HepG2 (cell line): Measurements from ENCODE around the gene CSNK1D. TPM values are rescaled to one million over a fixed set of nuclear protein-coding genes. Genes with fewer than 3 reads are reported as not detected.

Experiments used
- BRD4 ChIP-seq: sonication (generic); formaldehyde crosslinking; IDR thresholded peaks from 2 replicates; pipeline ENCODE4 v1.4.0; 2020; ENCODE audit warnings: missing genetic modification reagents
- ETV6 ChIP-seq: sonication (generic); formaldehyde crosslinking; conservative IDR thresholded peaks from 2 replicates; pipeline ENCODE4 v1.4.0; 2020; ENCODE audit warnings: missing genetic modification reagents
- FOXA3 ChIP-seq: IDR thresholded peaks from 2 replicates; pipeline ENCODE4 v1.6.1; 2016; ENCODE audit warnings: missing genetic modification reagents, missing compliant biosample characterization
- GLMP ChIP-seq: sonication (generic); formaldehyde crosslinking; IDR thresholded peaks from 2 replicates; pipeline ENCODE4 v1.9.0; 2021; ENCODE audit warnings: missing genetic modification reagents, mild to moderate bottlenecking, borderline replicate concordance
- GTF3A ChIP-seq: sonication (generic); formaldehyde crosslinking; conservative IDR thresholded peaks from 2 replicates; pipeline ENCODE4 v1.4.0; 2020; ENCODE audit warnings: mild to moderate bottlenecking, missing genetic modification reagents
- HNRNPK ChIP-seq: fragments of 200-400 bp; formaldehyde crosslinking; IDR thresholded peaks from 2 replicates; pipeline ENCODE4 v1.6.1; 2018; ENCODE audit warnings: low read length, low read depth, moderate library complexity, mild to moderate bottlenecking; ENCODE audit not compliant: poor library complexity, severe bottlenecking
- KAT7 ChIP-seq: IDR thresholded peaks from 2 replicates; pipeline ENCODE4 v1.6.1; 2018; ENCODE audit warnings: borderline replicate concordance, missing compliant biosample characterization
- MED13 ChIP-seq: sonication (generic); formaldehyde crosslinking; IDR thresholded peaks from 2 replicates; pipeline ENCODE4 v1.5.0; 2020; ENCODE audit warnings: missing genetic modification reagents
- NONO ChIP-seq, 2 experiments: fragments of 450-650 bp in 1 of 2; sonication (generic) in 1 of 2; formaldehyde crosslinking in 1 of 2; IDR thresholded peaks in 1 of 2; conservative IDR thresholded peaks in 1 of 2; 2 replicates each; pipeline versions ENCODE4 v1.6.1 to v1.8.0; 2017 to 2022; ENCODE audit warnings: mild to moderate bottlenecking in 1 of 2, missing genetic modification reagents in 1 of 2, moderate library complexity in 1 of 2
- PPARG ChIP-seq: conservative IDR thresholded peaks from 2 replicates; pipeline ENCODE4 v1.6.1; 2016; ENCODE audit warnings: missing biosample characterization, missing genetic modification reagents
- SMC3 ChIP-seq: IDR thresholded peaks from 2 replicates; pipeline ENCODE4 v1.6.1; 2011; ENCODE audit warnings: low read length, improper control_type of control experiment
- SNAPC2 ChIP-seq: sonication (generic); formaldehyde crosslinking; IDR thresholded peaks from 2 replicates; pipeline ENCODE4 v1.8.1; 2022; ENCODE audit warnings: mild to moderate bottlenecking, missing genetic modification reagents
- SP1 ChIP-seq, 2 experiments: fragments of 450-650 bp in 1 of 2; sonication (generic) in 1 of 2; formaldehyde crosslinking in 1 of 2; IDR thresholded peaks; 2 replicates each; pipeline versions ENCODE4 v1.4.0 to v1.6.1; 2016 to 2020; ENCODE audit warnings: missing genetic modification reagents in 1 of 2
- SP5 ChIP-seq: IDR thresholded peaks from 2 replicates; pipeline ENCODE4 v1.6.1; 2016; ENCODE audit warnings: low read depth, borderline replicate concordance
- TMF1 ChIP-seq: sonication (generic); formaldehyde crosslinking; IDR thresholded peaks from 2 replicates; pipeline ENCODE4 v1.8.1; 2022; ENCODE audit warnings: low read depth, missing genetic modification reagents
- ZFP36L1 ChIP-seq: sonication (generic); formaldehyde crosslinking; IDR thresholded peaks from 2 replicates; pipeline ENCODE4 v1.8.0; 2022; ENCODE audit warnings: mild to moderate bottlenecking, missing genetic modification reagents, moderate library complexity
- ZFP37 ChIP-seq: sonication (generic); formaldehyde crosslinking; IDR thresholded peaks from 2 replicates; pipeline ENCODE4 v1.4.0; 2020; ENCODE audit warnings: missing genetic modification reagents, borderline replicate concordance
- ZFP90 ChIP-seq: sonication (generic); formaldehyde crosslinking; IDR thresholded peaks from 2 replicates; pipeline ENCODE4 v1.8.0; 2022; ENCODE audit warnings: missing genetic modification reagents, mild to moderate bottlenecking, inconsistent platforms, borderline replicate concordance
- ZIK1 ChIP-seq: sonication (generic); formaldehyde crosslinking; IDR thresholded peaks from 2 replicates; pipeline ENCODE4 v1.5.0; 2020; ENCODE audit warnings: mild to moderate bottlenecking, low read depth, missing genetic modification reagents, borderline replicate concordance
- ZNF124 ChIP-seq: sonication (generic); formaldehyde crosslinking; IDR thresholded peaks from 2 replicates; pipeline ENCODE4 v1.4.0; 2020; ENCODE audit warnings: missing genetic modification reagents
- ZNF44 ChIP-seq: sonication (generic); formaldehyde crosslinking; IDR thresholded peaks from 2 replicates; pipeline ENCODE4 v1.5.1; 2020; ENCODE audit warnings: mild to moderate bottlenecking, missing genetic modification reagents
- ZNF546 ChIP-seq: sonication (generic); formaldehyde crosslinking; conservative IDR thresholded peaks from 2 replicates; pipeline ENCODE4 v1.8.1; 2023; ENCODE audit warnings: mild to moderate bottlenecking, missing genetic modification reagents
- ZNF549 ChIP-seq: sonication (generic); formaldehyde crosslinking; IDR thresholded peaks from 2 replicates; pipeline ENCODE4 v1.5.0; 2020; ENCODE audit warnings: missing genetic modification reagents
- ZNF564 ChIP-seq: sonication (generic); formaldehyde crosslinking; IDR thresholded peaks from 2 replicates; pipeline ENCODE4 v1.8.1; 2023; ENCODE audit warnings: mild to moderate bottlenecking, missing genetic modification reagents
- ZNF773 ChIP-seq: sonication (generic); formaldehyde crosslinking; IDR thresholded peaks from 2 replicates; pipeline ENCODE4 v1.4.0; 2020; ENCODE audit warnings: missing genetic modification reagents, borderline replicate concordance
- ZSCAN31 ChIP-seq: sonication (generic); formaldehyde crosslinking; IDR thresholded peaks from 2 replicates; pipeline ENCODE4 v1.5.0; 2020; ENCODE audit warnings: low read depth, mild to moderate bottlenecking, missing genetic modification reagents
- polyA plus RNA-seq, 8 experiments: library from polyadenylated mRNA; depleted of rRNA in 3 of 8; stranded (reverse) in 7 of 8; unstranded in 1 of 8; fragments of >200 nt; fragmentation: Illumina TruSeq in 4 of 8; extraction: Trizol in 4 of 8; gene quantifications; 2 replicates each; pipeline versions ENCODE4 v1.2.1 to v1.2.3, GENCODE V29; 2011 to 2016; ENCODE audit warnings: low read depth in 4 of 8, missing spikeins in 1 of 8, mixed read lengths in 1 of 8; ENCODE audit not compliant: insufficient read depth in 1 of 8
- total RNA-seq, 5 experiments: library from RNA; depleted of rRNA; stranded (reverse); fragments of >200 nt; fragmentation: Illumina TruSeq; extraction: Trizol; gene quantifications; 2 replicates each; pipeline ENCODE4 v1.2.3, GENCODE V29; 2016; ENCODE audit warnings: low read depth in 1 of 5
- TF ChIP-seq, protein P1 (sequence below): IDR thresholded peaks from 2 replicates; pipeline ENCODE4 v1.6.1; 2016; ENCODE audit warnings: low read depth, borderline replicate concordance
- TF ChIP-seq, protein P2 (sequence below): sonication (generic); formaldehyde crosslinking; IDR thresholded peaks from 2 replicates; pipeline ENCODE4 v1.9.0; 2021; ENCODE audit warnings: missing genetic modification reagents, borderline replicate concordance

Gene CSNK1D
- total and polyA plus RNA-seq, 2 of the 13 experiments (the other 11 are each of a cell fraction or from before 2014, with no cell fraction given) = 31.5 to 128 TPM

GRCh38 chr17:82241926-82242697 is 31.4 kb downstream of the CSNK1D start (continued):
- TF ChIP-seq GLMP (CRISPR knock-in tag) = no peak
- TF ChIP-seq ZIK1 (CRISPR knock-in tag) = 0 out of 2 replicates have a peak, but pooled peaks have one; percentile 71
- TF ChIP-seq ETV6 = peak; percentile 43; the same call in 1 of the 2 replicates
- TF ChIP-seq ZFP36L1 (CRISPR knock-in tag) = 0 out of 2 replicates have a peak, but pooled peaks have one; percentile 19
- 0 out of 2 replicates have a peak, but pooled peaks have one; percentile 13 for TF ChIP-seq KAT7
- 0 out of 2 replicates have a peak, but pooled peaks have one; percentile 22 for TF ChIP-seq BRD4 (CRISPR knock-in tag)
- no peak for TF ChIP-seq SNAPC2 (CRISPR knock-in tag)
- peak; percentile 74 for TF ChIP-seq ZFP90 (CRISPR knock-in tag)
- 0 out of 2 replicates have a peak, but pooled peaks have one; percentile 19 for TF ChIP-seq ZNF124 (CRISPR knock-in tag)
- TF ChIP-seq ZNF546 = no peak; the same call in 1 of the 2 replicates
- 0 out of 2 replicates have a peak, but pooled peaks have one; percentile 6 for TF ChIP-seq ZSCAN31
- TF ChIP-seq SP5 (CRISPR knock-in tag) = no peak
- TF ChIP-seq TMF1 (CRISPR knock-in tag) = no peak
- TF ChIP-seq, protein P1, sequence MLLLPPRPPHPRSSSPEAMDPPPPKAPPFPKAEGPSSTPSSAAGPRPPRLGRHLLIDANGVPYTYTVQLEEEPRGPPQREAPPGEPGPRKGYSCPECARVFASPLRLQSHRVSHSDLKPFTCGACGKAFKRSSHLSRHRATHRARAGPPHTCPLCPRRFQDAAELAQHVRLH (CRISPR knock-in tag) = 0 out of 2 replicates have a peak, but pooled peaks have one; percentile 20
- TF ChIP-seq SMC3 = no peak
- peak; percentile 85 for TF ChIP-seq HNRNPK
- TF ChIP-seq SP1 (IDR thresholded peaks at IDR 0.05) = no peak
- no peak; the same call in 1 of the 2 replicates for TF ChIP-seq SP1 (CRISPR knock-in tag; IDR thresholded peaks at IDR 0.05)
- peak; percentile 1; the same call in 1 of the 2 replicates for TF ChIP-seq GTF3A
- TF ChIP-seq, protein P2, sequence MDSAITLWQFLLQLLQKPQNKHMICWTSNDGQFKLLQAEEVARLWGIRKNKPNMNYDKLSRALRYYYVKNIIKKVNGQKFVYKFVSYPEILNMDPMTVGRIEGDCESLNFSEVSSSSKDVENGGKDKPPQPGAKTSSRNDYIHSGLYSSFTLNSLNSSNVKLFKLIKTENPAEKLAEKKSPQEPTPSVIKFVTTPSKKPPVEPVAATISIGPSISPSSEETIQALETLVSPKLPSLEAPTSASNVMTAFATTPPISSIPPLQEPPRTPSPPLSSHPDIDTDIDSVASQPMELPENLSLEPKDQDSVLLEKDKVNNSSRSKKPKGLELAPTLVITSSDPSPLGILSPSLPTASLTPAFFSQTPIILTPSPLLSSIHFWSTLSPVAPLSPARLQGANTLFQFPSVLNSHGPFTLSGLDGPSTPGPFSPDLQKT = no peak
- 0 out of 2 replicates have a peak, but pooled peaks have one; percentile 70 for TF ChIP-seq ZNF44
- TF ChIP-seq ZNF549 (CRISPR knock-in tag) = no peak
- TF ChIP-seq ZFP37 = peak; percentile 36; the same call in 1 of the 2 replicates
- TF ChIP-seq MED13 = 0 out of 2 replicates have a peak, but pooled peaks have one; percentile 53
- TF ChIP-seq NONO (IDR thresholded peaks at IDR 0.05) = no peak
- TF ChIP-seq NONO (CRISPR knock-in tag; conservative IDR thresholded peaks at IDR 0.05) = peak; percentile 57
- 0 out of 2 replicates have a peak, but pooled peaks have one; percentile 72 for TF ChIP-seq ZNF773
- TF ChIP-seq FOXA3 (CRISPR knock-in tag) = no peak
- 0 out of 2 replicates have a peak, but pooled peaks have one; percentile 48 for TF ChIP-seq PPARG
- TF ChIP-seq ZNF564 (CRISPR knock-in tag) = 0 out of 2 replicates have a peak, but pooled peaks have one; percentile 72
